Thyroid gland (tissue), 4 donors: ENCODE results near the gene ECSIT. TPM values are rescaled to one million over a fixed set of nuclear protein-coding genes. Genes with fewer than 3 reads are reported as not detected.

ENCODE experiments used
- DNase-seq, 2 donors: peaks; one replicate each; pipeline ENCODE4 v3.0.0-alpha.2; 2019
- H3K27ac ChIP-seq, 3 donors: fragments of 200-600 bp; sonication (generic); 1 replicate in 2 of 3; 2 replicates in 1 of 3; pipeline ENCODE4 v1.5.1; 2016 to 2019; ENCODE audit warnings: mild to moderate bottlenecking in 1 of 3, moderate library complexity in 1 of 3
- H3K27me3 ChIP-seq: fragments of 200-600 bp; sonication (generic); one replicate; pipeline ENCODE4 v1.5.1; 2019
- H3K36me3 ChIP-seq, 2 donors: fragments of 200-600 bp; sonication (generic); one replicate each; pipeline ENCODE4 v1.5.1; 2016 to 2019
- H3K4me1 ChIP-seq, 2 donors: fragments of 200-600 bp; sonication (generic); one replicate each; pipeline ENCODE4 v1.5.1; 2017 to 2019
- H3K4me3 ChIP-seq, 3 donors: fragments of 200-600 bp; sonication (generic); replicated peaks in 1 of 3; 1 replicate in 2 of 3; 2 replicates in 1 of 3; pipeline ENCODE4 v1.5.1; 2016; ENCODE audit warnings: mild to moderate bottlenecking in 1 of 3
- H3K9me3 ChIP-seq: fragments of 200-600 bp; sonication (generic); one replicate; pipeline ENCODE4 v1.5.1; 2017
- CTCF ChIP-seq, 6 experiments: fragments of 200-600 bp in 3 of 6; fragments of 450-650 bp in 3 of 6; sonication (generic) in 3 of 6; IDR thresholded peaks; one replicate each; pipeline ENCODE4 v1.5.1; 2016 to 2019; ENCODE audit warnings: antibody characterized with exemption in 6 of 6, mild to moderate bottlenecking in 2 of 6, inconsistent platforms in 1 of 6, moderate library complexity in 1 of 6
- POLR2A ChIP-seq, 2 donors: fragments of 450-650 bp; IDR thresholded peaks; one replicate each; pipeline ENCODE4 v1.6.1; 2017; ENCODE audit warnings: antibody characterized with exemption in 2 of 2, mild to moderate bottlenecking in 2 of 2, moderate library complexity in 1 of 2
- WGBS, 2 donors: methylation state at CpG; one replicate each; pipeline ENCODE4 v1.1.5; 2017; 5-methylcytosine and 5-hydroxymethylcytosine counted together
- intact Hi-C: fragments of 100-400 bp; cut with DNase I; formaldehyde crosslinking; loops from one replicate; pipeline ENCODE4 v1.15.1; 2023
- total RNA-seq, 4 donors: library from RNA; depleted of rRNA; stranded (reverse); fragments of >200 nt; gene quantifications; one replicate each; pipeline ENCODE4 v1.2.3, GENCODE V29; 2016

ECSIT gene
- total RNA-seq, 4 donors from 2014 or later: 36.5 to 77.5 (median 68.9) TPM

DNA sequence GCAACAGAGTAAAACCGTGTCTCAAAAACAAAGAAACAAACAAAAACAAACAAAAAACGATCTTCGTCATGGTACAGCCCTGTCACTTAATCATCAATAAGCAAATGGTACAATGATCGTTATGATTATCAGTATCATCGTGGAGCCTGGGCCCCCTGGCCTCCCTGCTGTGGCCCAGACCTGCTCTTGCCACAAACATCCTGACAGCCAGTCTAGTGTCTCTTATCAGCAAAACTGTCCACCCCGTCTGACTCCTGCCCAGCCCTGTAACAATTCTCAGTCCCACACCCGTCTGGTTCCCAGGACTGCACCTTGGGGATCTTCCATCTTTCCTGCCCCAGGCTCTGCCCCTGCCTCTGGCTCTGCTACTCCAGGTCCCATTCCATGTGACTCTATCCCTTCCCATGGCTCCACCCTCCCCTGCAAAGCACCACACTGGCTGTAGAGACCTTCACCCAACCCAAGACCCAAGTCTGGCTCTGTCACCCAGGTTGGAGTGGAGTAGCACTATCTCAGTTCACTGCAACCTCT is 29.0 kb downstream of the ECSIT start:
- H3K4me3 ChIP-seq: no peak overlapping the region
- intact Hi-C loops: loop anchor here (10.0 kb wide), 1 partner anchor 85 kb away; no protein-coding TSS in a partner anchor
- no peak overlapping the region for H3K27ac ChIP-seq
- H3K4me1 ChIP-seq: peaks cover 0 to 4% of the 10 kb centered on the region in 2 donors
- TF ChIP-seq CTCF (IDR thresholded peaks at IDR 0.05) (no peak), POLR2A (IDR thresholded peaks at IDR 0.05) (no peak)
- no peak for DNase-seq
- H3K9me3 ChIP-seq: no peaks in the 10 kb centered on the region
- H3K36me3 ChIP-seq: peaks cover 9 to 11% of the 10 kb centered on the region in 2 donors
- WGBS, 2 donors: 83 to 88% methylated on average over 7 of the region's 7 CpGs
- H3K27me3 ChIP-seq: no peaks in the 10 kb centered on the region

DNA sequence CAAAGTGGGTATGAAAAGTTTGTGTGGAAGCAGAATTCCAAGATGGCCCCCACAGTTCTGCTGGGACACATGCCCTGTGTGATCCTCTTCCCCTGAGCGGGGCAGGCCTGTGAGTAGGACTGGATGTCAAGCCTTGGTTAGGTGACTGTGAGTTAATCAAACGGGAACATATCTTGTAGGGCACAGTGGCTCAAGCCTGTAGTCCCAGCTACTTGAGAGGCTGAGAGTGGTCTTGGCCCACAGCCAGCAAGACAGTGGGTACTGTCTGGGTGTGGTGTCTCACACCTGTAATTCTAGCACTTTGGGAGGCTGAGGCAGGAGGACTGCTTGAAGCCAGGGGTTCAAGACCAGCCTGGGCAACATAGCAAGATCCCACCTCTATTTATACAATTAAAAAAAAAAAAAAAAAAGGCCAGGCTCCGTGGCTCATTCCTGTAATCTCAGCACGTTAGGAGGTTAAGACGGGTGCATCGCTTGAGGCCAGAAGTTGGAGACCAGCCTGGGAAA is 29.7 kb downstream of the ECSIT start:
- Histone ChIP-seq H3K4me1 (no peaks in the 10 kb centered on the region), H3K36me3 (peaks cover 16 to 18% of the 10 kb centered on the region in 2 donors), H3K27me3 (no peaks in the 10 kb centered on the region), H3K4me3 (no peak overlapping the region), H3K27ac (no peak overlapping the region), H3K9me3 (no peaks in the 10 kb centered on the region)
- 87 to 89% methylated on average over 6 of the region's 6 CpGs for WGBS, 2 donors
- TF ChIP-seq CTCF (IDR thresholded peaks at IDR 0.05): no peak
- no peak for TF ChIP-seq POLR2A (IDR thresholded peaks at IDR 0.05)
- DNase-seq: no peak
- intact Hi-C loops: loop anchor here (10.0 kb wide), 1 partner anchor 86 kb away; no protein-coding TSS in a partner anchor

GRCh38 chr19:11496391-11497163 is 32.4 kb downstream of the ECSIT start:
- 77 to 78% methylated on average over 17 of the region's 17 CpGs for WGBS, 2 donors
- intact Hi-C loops: loop anchor here (10.0 kb wide), 1 partner anchor 88 kb away; no protein-coding TSS in a partner anchor

GRCh38 chr19:11495885-11496284 is 33.0 kb downstream of the ECSIT start:
- WGBS, 2 donors: 96% methylated on average over 11 of the region's 22 CpGs; no CpG with 5 or more reads in 1 of the 2 donors
- Histone ChIP-seq H3K9me3 (no peaks in the 10 kb centered on the region), H3K27ac (no peak overlapping the region), H3K4me1 (no peaks in the 10 kb centered on the region), H3K36me3 (peaks cover 19 to 23% of the 10 kb centered on the region in 2 donors), H3K4me3 (no peak overlapping the region), H3K27me3 (no peaks in the 10 kb centered on the region)
- intact Hi-C loops: loop anchor here (10.0 kb wide), 1 partner anchor 89 kb away; no protein-coding TSS in a partner anchor
- TF ChIP-seq CTCF (IDR thresholded peaks at IDR 0.05) (no peak), POLR2A (IDR thresholded peaks at IDR 0.05) (no peak)
- no peak for DNase-seq

More at GRCh38 chr19:11496391-11497163, 32.4 kb downstream of the ECSIT start:
- TF ChIP-seq POLR2A (IDR thresholded peaks at IDR 0.05) (no peak), CTCF (IDR thresholded peaks at IDR 0.05) (peak in 3 of 6 experiments; percentile 27 to 52 (median 30))
- H3K4me3 ChIP-seq: no peak overlapping the region
- DNase-seq: peak; percentile 45 to 49
- H3K4me1 ChIP-seq: no peaks in the 10 kb centered on the region
- H3K36me3 ChIP-seq: peaks cover 19 to 23% of the 10 kb centered on the region in 2 donors
- no peaks in the 10 kb centered on the region for H3K9me3 ChIP-seq
- H3K27ac ChIP-seq: no peak overlapping the region
- H3K27me3 ChIP-seq: no peaks in the 10 kb centered on the region
